Smooth muscle cell (in vitro differentiated cells): ENCODE results near the gene ARHGAP42. TPM values are rescaled to one million over a fixed set of nuclear protein-coding genes. Genes with fewer than 3 reads are reported as not detected.

Experiments
- DNase-seq: peaks from one replicate; lab custom pipeline; 2025; ENCODE audit not compliant: unreplicated experiment; lab: John Stamatoyannopoulos, UW
- H2AFZ ChIP-seq: fragments of 200-600 bp; sonication (generic); 2 replicates; pipeline ENCODE4 v1.6.0; 2016; ENCODE audit warnings: antibody characterized with exemption, low read depth, mild to moderate bottlenecking
- H3F3A ChIP-seq: fragments of 200-600 bp; sonication (generic); 2 replicates; pipeline ENCODE4 v1.6.0; 2017; ENCODE audit warnings: antibody characterized with exemption, low read depth
- H3K27ac ChIP-seq: fragments of 200-600 bp; sonication (generic); 2 replicates; pipeline ENCODE4 v1.5.1; 2016; ENCODE audit warnings: low read depth, mild to moderate bottlenecking
- H3K27me3 ChIP-seq: fragments of 200-600 bp; sonication (generic); 2 replicates; pipeline ENCODE4 v1.6.1; 2016; ENCODE audit warnings: low read depth, mild to moderate bottlenecking
- H3K36me3 ChIP-seq: fragments of 200-600 bp; sonication (generic); 2 replicates; pipeline ENCODE4 v1.5.1; 2016; ENCODE audit warnings: low read depth
- H3K4me1 ChIP-seq: fragments of 200-600 bp; sonication (generic); 2 replicates; pipeline ENCODE4 v1.5.1; 2016; ENCODE audit warnings: low read depth
- H3K4me2 ChIP-seq: fragments of 200-600 bp; sonication (generic); 2 replicates; pipeline ENCODE4 v1.6.0; 2016; ENCODE audit warnings: mild to moderate bottlenecking
- H3K4me3 ChIP-seq: fragments of 200-600 bp; sonication (generic); 2 replicates; pipeline ENCODE4 v1.5.1; 2016; ENCODE audit warnings: mild to moderate bottlenecking
- H3K79me2 ChIP-seq: fragments of 200-600 bp; sonication (generic); 2 replicates; pipeline ENCODE4 v1.6.0; 2016; ENCODE audit warnings: low read depth, mild to moderate bottlenecking
- H3K9ac ChIP-seq: fragments of 200-600 bp; sonication (generic); 2 replicates; pipeline ENCODE4 v1.6.0; 2016; ENCODE audit warnings: low read depth
- H3K9me3 ChIP-seq: fragments of 200-600 bp; sonication (generic); replicated peaks from 2 replicates; pipeline ENCODE4 v1.5.1; 2016; ENCODE audit warnings: low read depth
- H4K20me1 ChIP-seq: fragments of 200-600 bp; sonication (generic); 2 replicates; pipeline ENCODE4 v1.6.0; 2016; ENCODE audit warnings: low read depth
- CTCF ChIP-seq: fragments of 200-600 bp; sonication (generic); IDR thresholded peaks from 2 replicates; pipeline ENCODE4 v1.5.1; 2017; ENCODE audit warnings: borderline replicate concordance, mild to moderate bottlenecking, antibody characterized with exemption; ENCODE audit not compliant: insufficient read depth, poor library complexity, severe bottlenecking
- WGBS: methylation state at CpG from one replicate; pipeline ENCODE4 v1.1.7; 2016; ENCODE audit warnings: low lambda C conversion rate; 5-methylcytosine and 5-hydroxymethylcytosine counted together
- polyA plus RNA-seq: library from polyadenylated mRNA; unstranded; fragments of >200 nt; fragmentation: Nextera tagmentation; extraction: Ambion mirVana; gene quantifications from 2 replicates; pipeline ENCODE4 v1.2.1, GENCODE V29; 2016
- total RNA-seq: library from RNA; depleted of rRNA; stranded (reverse); fragments of >200 nt; gene quantifications from 2 replicates; pipeline ENCODE4 v1.2.3, GENCODE V29; 2014

ARHGAP42 gene
- total and polyA plus RNA-seq, 2 experiments from 2014 or later: 12.2 to 53.4 TPM

GRCh38 chr11:100695911-100696310 is 8.8 kb downstream of the ARHGAP42 start:
- Histone ChIP-seq H3K9me3 (no peaks in the 10 kb centered on the region), H3K27ac (no peak overlapping the region), H3K79me2 (peaks cover 97% of the 10 kb centered on the region), H3K4me1 (no peaks in the 10 kb centered on the region), H2AFZ (no peak overlapping the region), H3K36me3 (no peaks in the 10 kb centered on the region), H3K9ac (no peak overlapping the region), H3K4me2 (no peak overlapping the region), H3K27me3 (no peaks in the 10 kb centered on the region), H4K20me1 (peaks cover 27% of the 10 kb centered on the region), H3K4me3 (no peak overlapping the region), H3F3A (no peaks in the 10 kb centered on the region)
- WGBS: 95% methylated on average over 5 of the region's 5 CpGs
- no peak for DNase-seq
- no peak for TF ChIP-seq CTCF

- no peak overlapping the region for H3K9ac ChIP-seq
- H3K4me1 ChIP-seq: peaks cover 7% of the 10 kb centered on the region
- no peaks in the 10 kb centered on the region for H3K27me3 ChIP-seq
- no peaks in the 10 kb centered on the region for H3K36me3 ChIP-seq
- WGBS: 97% methylated on average over 2 of the region's 2 CpGs
- no peaks in the 10 kb centered on the region for H3F3A ChIP-seq
- DNase-seq: no peak
- H3K4me2 ChIP-seq: no peak overlapping the region
- peaks cover 18% of the 10 kb centered on the region for H4K20me1 ChIP-seq
- H3K4me3 ChIP-seq: no peak overlapping the region
- no peaks in the 10 kb centered on the region for H3K9me3 ChIP-seq
- no peak overlapping the region for H3K27ac ChIP-seq
- peaks cover 89% of the 10 kb centered on the region for H3K79me2 ChIP-seq
- H2AFZ ChIP-seq: no peak overlapping the region
- no peak for TF ChIP-seq CTCF
Observed at GRCh38 chr11:100703139-100703538, 16.1 kb downstream of the ARHGAP42 start.

GRCh38 chr11:100703801-100704575 is 16.9 kb downstream of the ARHGAP42 start:
- peaks cover 89% of the 10 kb centered on the region for H3K79me2 ChIP-seq
- WGBS: 60% methylated on average over 5 of the region's 5 CpGs
- H3K27me3 ChIP-seq: no peaks in the 10 kb centered on the region
- TF ChIP-seq CTCF: no peak
- H3K4me1 ChIP-seq: peaks cover 7% of the 10 kb centered on the region
- H3K9me3 ChIP-seq: no peaks in the 10 kb centered on the region
- no peaks in the 10 kb centered on the region for H3F3A ChIP-seq
- DNase-seq: no peak
- no peak overlapping the region for H3K9ac ChIP-seq
- H2AFZ ChIP-seq: no peak overlapping the region
- H4K20me1 ChIP-seq: peaks cover 12% of the 10 kb centered on the region
- H3K27ac ChIP-seq: no peak overlapping the region
- no peak overlapping the region for H3K4me2 ChIP-seq
- H3K36me3 ChIP-seq: no peaks in the 10 kb centered on the region
- no peak overlapping the region for H3K4me3 ChIP-seq

GRCh38 chr11:100705447-100705846 is 18.4 kb downstream of the ARHGAP42 start:
- no peaks in the 10 kb centered on the region for H3K27me3 ChIP-seq
- peaks cover 18% of the 10 kb centered on the region for H4K20me1 ChIP-seq
- no peak overlapping the region for H3K4me3 ChIP-seq
- H3K9me3 ChIP-seq: no peaks in the 10 kb centered on the region
- no peak for DNase-seq
- no peak overlapping the region for H3K9ac ChIP-seq
- WGBS: 97% methylated on average over 2 of the region's 2 CpGs
- peaks cover 8% of the 10 kb centered on the region for H3F3A ChIP-seq
- H3K27ac ChIP-seq: no peak overlapping the region
- no peak overlapping the region for H2AFZ ChIP-seq
- H3K36me3 ChIP-seq: no peaks in the 10 kb centered on the region
- H3K79me2 ChIP-seq: peaks cover 85% of the 10 kb centered on the region
- H3K4me1 ChIP-seq: peaks cover 7% of the 10 kb centered on the region
- H3K4me2 ChIP-seq: no peak overlapping the region
- no peak for TF ChIP-seq CTCF
